Measurements from ENCODE around the gene ACTR10.

Gene ACTR10

GRCh38 chr14:58215191-58215914 lies 15.4 kb downstream of the ACTR10 start:
- no peak for DNase-seq (ENCODE audit: low read depth)
- TF ChIP-seq CTCF (IDR thresholded peaks at IDR 0.05; ENCODE audit: insufficient read depth, low read depth, low read length, missing control alignments) = no peak
- no peak overlapping the region for H3K4me3 ChIP-seq (ENCODE audit: low read length)

GRCh38 chr14:58216544-58216943 lies 16.6 kb downstream of the ACTR10 start:
- no peak for TF ChIP-seq CTCF (IDR thresholded peaks at IDR 0.05; ENCODE audit: insufficient read depth, low read depth, low read length, missing control alignments)
- H3K4me3 ChIP-seq (ENCODE audit: low read length) = no peak overlapping the region
- no peak for DNase-seq (ENCODE audit: low read depth)

- H3K4me3 ChIP-seq (ENCODE audit: low read length) = no peak overlapping the region
- no peak for DNase-seq (ENCODE audit: low read depth)
- TF ChIP-seq CTCF (IDR thresholded peaks at IDR 0.05; ENCODE audit: insufficient read depth, low read depth, low read length, missing control alignments) = no peak
Measured at GRCh38 chr14:58227096-58227819, 27.3 kb downstream of the ACTR10 start.

- peak; percentile 22 for DNase-seq (ENCODE audit: low read depth)
- peak overlapping the region; percentile 80 for H3K4me3 ChIP-seq (ENCODE audit: low read length)
- no peak for TF ChIP-seq CTCF (IDR thresholded peaks at IDR 0.05; ENCODE audit: insufficient read depth, low read depth, low read length, missing control alignments)
Measured at GRCh38 chr14:58238252-58239243, 38.6 kb downstream of the ACTR10 start.

- peak overlapping the region; percentile 80 for H3K4me3 ChIP-seq (ENCODE audit: low read length)
- peak; percentile 51 for DNase-seq (ENCODE audit: low read depth)
- TF ChIP-seq CTCF (IDR thresholded peaks at IDR 0.05; ENCODE audit: insufficient read depth, low read depth, low read length, missing control alignments) = no peak
Measured at GRCh38 chr14:58239244-58240195, 39.6 kb downstream of the ACTR10 start.
